C4-2B (cell line): Measurements from ENCODE around the gene CIAO3.

Source experiments
- ZFX ChIP-seq: fragments of 450-650 bp; IDR thresholded peaks from 2 replicates; pipeline ENCODE4 v1.6.1; 2017
- TF ChIP-seq, protein P1 (sequence below): fragments of 450-650 bp; conservative IDR thresholded peaks from 2 replicates; pipeline ENCODE4 v1.5.1; 2017; ENCODE audit warnings: mild to moderate bottlenecking

DNA sequence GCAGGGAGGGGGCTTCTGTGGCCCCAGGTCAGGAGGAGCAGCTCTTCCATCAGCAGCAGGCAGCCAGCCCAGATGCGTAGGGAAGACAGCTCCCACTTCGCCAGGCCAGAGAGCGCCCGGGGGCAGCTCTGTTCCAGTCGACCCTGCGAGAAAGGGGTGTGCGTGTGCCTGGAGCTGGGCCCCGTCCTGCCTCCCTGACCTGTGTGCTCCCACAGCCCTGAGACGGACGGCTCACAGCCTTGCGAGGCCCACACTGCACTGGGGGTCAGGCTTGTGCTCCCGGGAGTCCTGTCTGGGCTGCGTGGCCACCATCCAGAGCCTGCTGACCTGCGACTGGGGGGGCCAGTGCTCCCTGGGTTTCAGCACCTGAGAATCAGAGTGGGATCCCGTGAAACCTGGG, 19.3 kb upstream of the CIAO3 start:
- TF ChIP-seq, protein P1, sequence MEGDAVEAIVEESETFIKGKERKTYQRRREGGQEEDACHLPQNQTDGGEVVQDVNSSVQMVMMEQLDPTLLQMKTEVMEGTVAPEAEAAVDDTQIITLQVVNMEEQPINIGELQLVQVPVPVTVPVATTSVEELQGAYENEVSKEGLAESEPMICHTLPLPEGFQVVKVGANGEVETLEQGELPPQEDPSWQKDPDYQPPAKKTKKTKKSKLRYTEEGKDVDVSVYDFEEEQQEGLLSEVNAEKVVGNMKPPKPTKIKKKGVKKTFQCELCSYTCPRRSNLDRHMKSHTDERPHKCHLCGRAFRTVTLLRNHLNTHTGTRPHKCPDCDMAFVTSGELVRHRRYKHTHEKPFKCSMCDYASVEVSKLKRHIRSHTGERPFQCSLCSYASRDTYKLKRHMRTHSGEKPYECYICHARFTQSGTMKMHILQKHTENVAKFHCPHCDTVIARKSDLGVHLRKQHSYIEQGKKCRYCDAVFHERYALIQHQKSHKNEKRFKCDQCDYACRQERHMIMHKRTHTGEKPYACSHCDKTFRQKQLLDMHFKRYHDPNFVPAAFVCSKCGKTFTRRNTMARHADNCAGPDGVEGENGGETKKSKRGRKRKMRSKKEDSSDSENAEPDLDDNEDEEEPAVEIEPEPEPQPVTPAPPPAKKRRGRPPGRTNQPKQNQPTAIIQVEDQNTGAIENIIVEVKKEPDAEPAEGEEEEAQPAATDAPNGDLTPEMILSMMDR: no peak
- TF ChIP-seq ZFX: no peak
